ENCODE measurements around the gene PTPN21. TPM values are rescaled to one million over a fixed set of nuclear protein-coding genes. Genes with fewer than 3 reads are reported as not detected.
A peak's percentile ranks its signal among the peaks of the same experiment; 100 is the strongest.

Gene PTPN21
- total RNA-seq (under 1 TPM; 0.28 to 0.53 TPM), polyA plus RNA-seq (not detected)

- Histone ChIP-seq H3K36me3 (ENCODE audit: insufficient read depth, low read length) (no peaks in the 10 kb centered on the region), H3K4me1 (ENCODE audit: insufficient read depth, low read length) (peaks cover 33% of the 10 kb centered on the region), H3K9me3 (ENCODE audit: low read length) (no peaks in the 10 kb centered on the region), H3K27me3 (ENCODE audit: insufficient read depth, low read length, poor library complexity, severe bottlenecking) (peaks cover 57% of the 10 kb centered on the region), H3K27ac (ENCODE audit: low read depth, low read length) (no peak within 1 kb of the TSS), H3K4me3 (ENCODE audit: low read length) (no peak within 1 kb of the TSS)
- peak within 1 kb of the TSS; percentile 54 to 81 (median 74) for H3K4me3 Mint-ChIP-seq
- peak in 1 of 5 donors; percentile 50 for DNase-seq
- peaks cover 27 to 46% (median 44%) of the 10 kb centered on the region in 3 donors for H3K4me1 Mint-ChIP-seq
- H3K9me3 Mint-ChIP-seq = peaks cover 0 to 3% (median 0%) of the 10 kb centered on the region in 5 donors
- peak within 1 kb of the TSS in 3 of 8 donors; percentile 3 to 83 (median 79) for H3K27ac Mint-ChIP-seq
- no peaks in the 10 kb centered on the region for H3K36me3 Mint-ChIP-seq
- H3K27me3 Mint-ChIP-seq = peaks cover 55 to 64% of the 10 kb centered on the region in 2 donors
- ChIA-PET CTCF (interaction anchor here (0.8 kb wide), 1 partner anchor 62 kb away, joined by 3 read pairs; no protein-coding TSS in a partner anchor), POLR2A (no interaction called here)
Measured at GRCh38 chr14:88554457-88555286, at the start of gene PTPN21. TSS of gene PTPN21 (minus strand) at chr14:88555007. CDS start at chr14:88550417, 4,590 bp downstream.

DNA sequence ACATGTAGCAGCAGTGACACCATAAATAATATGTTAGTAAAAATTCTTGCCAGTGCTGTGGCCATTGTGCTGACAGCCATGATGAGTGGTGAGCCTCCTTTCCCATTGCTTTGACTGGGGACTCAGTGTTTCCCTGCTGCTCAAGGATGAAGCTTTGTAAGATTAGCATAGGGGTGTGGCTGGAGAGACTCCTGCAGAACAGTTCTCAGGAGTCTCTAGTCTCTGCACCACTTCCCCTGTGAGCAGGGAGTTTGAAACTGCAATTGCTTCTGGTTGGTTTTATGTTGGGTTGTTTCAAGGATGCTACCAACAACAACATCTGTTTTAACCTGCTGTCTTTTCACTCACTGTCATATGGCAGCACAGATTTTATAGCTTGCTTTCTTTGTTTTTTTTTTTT is 49.4 kb upstream of the PTPN21 start:
- Mint-ChIP-seq H3K4me3 (no peak overlapping the region), H3K27me3 (no peaks in the 10 kb centered on the region), H3K36me3 (peaks cover 16 to 86% (median 45%) of the 10 kb centered on the region in 3 donors), H3K9me3 (no peaks in the 10 kb centered on the region), H3K27ac (peak overlapping the region in 1 of 8 donors; percentile 47), H3K4me1 (peaks cover 15 to 25% (median 16%) of the 10 kb centered on the region in 3 donors)
- Histone ChIP-seq H3K9me3 (ENCODE audit: low read length) (no peaks in the 10 kb centered on the region), H3K4me3 (ENCODE audit: low read length) (no peak overlapping the region), H3K36me3 (ENCODE audit: insufficient read depth, low read length) (peaks cover 36% of the 10 kb centered on the region), H3K27me3 (ENCODE audit: insufficient read depth, low read length, poor library complexity, severe bottlenecking) (no peaks in the 10 kb centered on the region), H3K27ac (ENCODE audit: low read depth, low read length) (no peak overlapping the region), H3K4me1 (ENCODE audit: insufficient read depth, low read length) (peaks cover 12% of the 10 kb centered on the region)
- ChIA-PET POLR2A (no interaction called here), CTCF (no interaction called here)
- DNase-seq = no peak

DNA sequence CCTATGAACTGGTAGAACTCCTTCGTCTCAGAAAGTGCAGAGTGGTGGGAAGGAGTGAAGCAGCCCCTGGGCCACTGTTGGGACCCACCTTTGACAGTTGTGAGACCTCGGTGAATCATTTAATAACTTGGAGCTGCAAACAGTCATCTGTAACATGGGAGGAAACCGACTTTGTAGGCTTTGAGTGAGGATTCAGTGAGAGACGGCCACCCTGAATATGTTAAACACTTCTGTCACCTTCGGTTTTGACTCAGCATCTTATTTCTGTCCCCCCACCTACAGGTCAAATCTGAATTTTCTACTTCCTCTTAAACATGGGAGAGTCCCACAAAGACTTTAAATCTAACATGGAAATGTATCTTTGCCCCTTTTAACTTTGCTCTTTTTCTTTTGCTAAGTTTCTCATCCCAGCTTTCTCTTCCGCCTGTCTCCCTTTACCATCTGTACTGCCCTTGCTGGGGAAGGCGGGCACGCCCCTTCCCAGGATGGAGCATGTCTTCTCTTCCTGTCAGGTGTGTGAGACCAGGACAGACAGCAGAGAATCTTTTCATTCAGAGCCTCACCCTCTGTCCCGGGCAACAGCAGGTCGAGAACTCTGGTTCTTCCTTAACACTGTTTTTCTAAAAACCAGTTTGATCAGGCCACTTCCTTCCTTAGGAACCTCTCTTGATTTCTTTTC is 45.1 kb upstream of the PTPN21 start:
- peaks cover 21 to 29% (median 23%) of the 10 kb centered on the region in 3 donors for H3K4me1 Mint-ChIP-seq
- H3K9me3 ChIP-seq (ENCODE audit: low read length) = no peaks in the 10 kb centered on the region
- CTCF ChIA-PET = no interaction called here
- H3K9me3 Mint-ChIP-seq = no peaks in the 10 kb centered on the region
- H3K27me3 Mint-ChIP-seq = no peaks in the 10 kb centered on the region
- H3K36me3 ChIP-seq (ENCODE audit: insufficient read depth, low read length) = peaks cover 26% of the 10 kb centered on the region
- peaks cover 12% of the 10 kb centered on the region for H3K4me1 ChIP-seq (ENCODE audit: insufficient read depth, low read length)
- DNase-seq = no peak
- H3K27ac Mint-ChIP-seq = peak overlapping the region; percentile 11 to 91 (median 86)
- no peak overlapping the region for H3K4me3 ChIP-seq (ENCODE audit: low read length)
- peak overlapping the region in 6 of 7 donors; percentile 13 to 55 (median 43) for H3K4me3 Mint-ChIP-seq
- POLR2A ChIA-PET = no interaction called here
- H3K27ac ChIP-seq (ENCODE audit: low read depth, low read length) = no peak overlapping the region
- H3K27me3 ChIP-seq (ENCODE audit: insufficient read depth, low read length, poor library complexity, severe bottlenecking) = no peaks in the 10 kb centered on the region
- H3K36me3 Mint-ChIP-seq = peaks cover 17 to 88% (median 42%) of the 10 kb centered on the region in 3 donors

DNA sequence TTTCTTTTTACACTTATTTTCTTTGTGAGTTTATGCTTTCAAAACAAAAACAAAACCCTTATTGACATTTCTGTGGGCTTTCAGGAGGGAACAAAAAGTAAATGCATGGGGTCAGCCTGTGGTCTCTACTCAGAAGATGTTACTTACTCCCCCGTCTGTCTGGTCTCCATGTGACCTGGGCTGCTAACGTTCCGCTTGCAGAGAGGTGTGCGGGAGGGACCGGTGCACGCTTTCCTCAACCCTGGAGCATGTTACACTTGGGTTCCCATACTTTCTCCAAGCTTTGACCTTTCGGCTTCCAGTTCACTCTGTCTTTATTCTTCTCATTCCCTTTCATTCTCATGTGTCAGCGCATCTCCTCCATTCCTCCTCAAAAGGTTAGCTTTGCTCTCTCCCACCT is 44.5 kb upstream of the PTPN21 start:
- no peaks in the 10 kb centered on the region for H3K27me3 Mint-ChIP-seq
- peaks cover 17 to 91% (median 42%) of the 10 kb centered on the region in 3 donors for H3K36me3 Mint-ChIP-seq
- Histone ChIP-seq H3K9me3 (ENCODE audit: low read length) (no peaks in the 10 kb centered on the region), H3K27ac (ENCODE audit: low read depth, low read length) (no peak overlapping the region), H3K4me3 (ENCODE audit: low read length) (no peak overlapping the region), H3K36me3 (ENCODE audit: insufficient read depth, low read length) (peaks cover 26% of the 10 kb centered on the region), H3K4me1 (ENCODE audit: insufficient read depth, low read length) (peaks cover 12% of the 10 kb centered on the region), H3K27me3 (ENCODE audit: insufficient read depth, low read length, poor library complexity, severe bottlenecking) (no peaks in the 10 kb centered on the region)
- no peak for DNase-seq
- no peaks in the 10 kb centered on the region for H3K9me3 Mint-ChIP-seq
- ChIA-PET POLR2A (no interaction called here), CTCF (no interaction called here)
- peaks cover 21 to 29% (median 23%) of the 10 kb centered on the region in 3 donors for H3K4me1 Mint-ChIP-seq
- H3K4me3 Mint-ChIP-seq = peak overlapping the region in 1 of 7 donors; percentile 14
- H3K27ac Mint-ChIP-seq = peak overlapping the region in 7 of 8 donors; percentile 11 to 91 (median 62)

DNA sequence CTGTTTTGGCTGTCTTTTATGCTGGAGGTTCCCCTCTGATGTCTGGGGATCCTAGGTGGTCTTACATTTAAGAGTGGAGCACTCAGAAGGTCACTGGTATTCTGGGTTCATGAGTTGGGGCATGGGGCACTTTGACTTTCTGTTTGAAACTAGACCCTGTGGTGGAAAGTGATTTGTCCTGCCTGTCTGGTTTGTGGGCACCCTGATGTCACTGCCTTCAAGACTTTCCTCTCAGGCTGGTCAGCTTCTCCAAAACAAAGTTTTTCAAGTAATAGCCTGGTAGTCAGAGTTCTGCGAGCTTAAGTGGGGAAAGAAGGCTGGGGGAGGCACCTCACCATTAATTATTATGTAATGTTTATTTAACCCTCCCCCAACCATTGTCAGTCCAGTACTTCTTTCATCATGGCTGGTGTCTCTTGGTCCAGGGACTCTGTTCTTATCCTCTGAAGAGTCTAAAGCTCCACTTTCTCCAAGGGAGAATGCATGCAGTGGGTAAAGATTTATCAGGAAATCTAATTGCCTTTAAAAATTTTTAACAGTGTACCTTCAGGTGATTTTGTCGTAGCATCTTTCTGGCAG is 43.4 kb upstream of the PTPN21 start:
- CTCF ChIA-PET = no interaction called here
- Mint-ChIP-seq H3K36me3 (peaks cover 15 to 90% (median 35%) of the 10 kb centered on the region in 3 donors), H3K27ac (peak overlapping the region in 4 of 8 donors; percentile 15 to 75 (median 57)), H3K9me3 (no peaks in the 10 kb centered on the region), H3K27me3 (no peaks in the 10 kb centered on the region), H3K4me1 (peaks cover 20 to 26% (median 23%) of the 10 kb centered on the region in 3 donors), H3K4me3 (peak overlapping the region in 1 of 7 donors; percentile 33)
- POLR2A ChIA-PET = no interaction called here
- no peaks in the 10 kb centered on the region for H3K9me3 ChIP-seq (ENCODE audit: low read length)
- H3K27ac ChIP-seq (ENCODE audit: low read depth, low read length) = no peak overlapping the region
- peaks cover 12% of the 10 kb centered on the region for H3K4me1 ChIP-seq (ENCODE audit: insufficient read depth, low read length)
- H3K27me3 ChIP-seq (ENCODE audit: insufficient read depth, low read length, poor library complexity, severe bottlenecking) = no peaks in the 10 kb centered on the region
- H3K36me3 ChIP-seq (ENCODE audit: insufficient read depth, low read length) = peaks cover 24% of the 10 kb centered on the region
- no peak overlapping the region for H3K4me3 ChIP-seq (ENCODE audit: low read length)
- no peak for DNase-seq

GRCh38 chr14:88597601-88598000 is 42.8 kb upstream of the PTPN21 start:
- POLR2A ChIA-PET = no interaction called here
- no peak overlapping the region for H3K4me3 Mint-ChIP-seq
- Histone ChIP-seq H3K27me3 (ENCODE audit: insufficient read depth, low read length, poor library complexity, severe bottlenecking) (no peaks in the 10 kb centered on the region), H3K4me3 (ENCODE audit: low read length) (no peak overlapping the region), H3K36me3 (ENCODE audit: insufficient read depth, low read length) (peaks cover 18% of the 10 kb centered on the region), H3K9me3 (ENCODE audit: low read length) (no peaks in the 10 kb centered on the region), H3K4me1 (ENCODE audit: insufficient read depth, low read length) (peaks cover 12% of the 10 kb centered on the region), H3K27ac (ENCODE audit: low read depth, low read length) (no peak overlapping the region)
- peaks cover 20 to 26% (median 23%) of the 10 kb centered on the region in 3 donors for H3K4me1 Mint-ChIP-seq
- H3K9me3 Mint-ChIP-seq = no peaks in the 10 kb centered on the region
- no peaks in the 10 kb centered on the region for H3K27me3 Mint-ChIP-seq
- CTCF ChIA-PET = no interaction called here
- peaks cover 15 to 87% (median 33%) of the 10 kb centered on the region in 3 donors for H3K36me3 Mint-ChIP-seq
- H3K27ac Mint-ChIP-seq = peak overlapping the region in 2 of 8 donors; percentile 18 to 73
- DNase-seq = no peak

DNA sequence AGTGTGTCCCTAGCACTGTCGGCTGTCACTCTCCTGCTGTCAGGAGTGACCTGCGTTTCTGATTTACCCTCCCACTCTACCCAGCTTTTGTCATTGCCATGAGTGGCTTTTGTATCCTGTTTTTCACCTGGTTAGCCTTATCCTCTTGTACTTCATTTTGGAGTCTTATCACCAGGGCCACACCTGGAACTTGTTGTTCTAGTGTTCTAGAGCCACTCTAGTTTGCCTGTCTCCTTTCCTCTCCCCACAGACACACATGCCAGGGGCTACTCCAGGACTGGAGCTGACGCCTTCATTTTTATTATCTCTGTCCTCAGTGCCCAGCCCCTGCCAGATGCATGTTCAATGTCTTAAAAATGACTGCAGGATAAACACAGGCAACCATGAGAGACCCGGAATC is 42.2 kb upstream of the PTPN21 start:
- CTCF ChIA-PET = no interaction called here
- H3K4me3 ChIP-seq (ENCODE audit: low read length) = no peak overlapping the region
- Mint-ChIP-seq H3K4me1 (peaks cover 20 to 26% (median 23%) of the 10 kb centered on the region in 3 donors), H3K4me3 (no peak overlapping the region), H3K27ac (peak overlapping the region in 4 of 8 donors; percentile 18 to 80 (median 66)), H3K9me3 (no peaks in the 10 kb centered on the region), H3K36me3 (peaks cover 11 to 84% (median 28%) of the 10 kb centered on the region in 3 donors), H3K27me3 (no peaks in the 10 kb centered on the region)
- H3K36me3 ChIP-seq (ENCODE audit: insufficient read depth, low read length) = peaks cover 17% of the 10 kb centered on the region
- peaks cover 12% of the 10 kb centered on the region for H3K4me1 ChIP-seq (ENCODE audit: insufficient read depth, low read length)
- no peak for DNase-seq
- no peaks in the 10 kb centered on the region for H3K27me3 ChIP-seq (ENCODE audit: insufficient read depth, low read length, poor library complexity, severe bottlenecking)
- POLR2A ChIA-PET = no interaction called here
- H3K27ac ChIP-seq (ENCODE audit: low read depth, low read length) = no peak overlapping the region
- no peaks in the 10 kb centered on the region for H3K9me3 ChIP-seq (ENCODE audit: low read length)
